Ishikawa (cell line): Measurements from ENCODE around the gene HS3ST3A1.

Source experiments
- CEBPB ChIP-seq: IDR thresholded peaks from 2 replicates; pipeline ENCODE4 v1.6.1; 2012
- CREB1 ChIP-seq: IDR thresholded peaks from 2 replicates; pipeline ENCODE4 v1.6.1; 2012; ENCODE audit warnings: low read depth
- EP300 ChIP-seq: IDR thresholded peaks from 2 replicates; pipeline ENCODE4 v1.6.1; 2012; ENCODE audit warnings: borderline replicate concordance
- FOXM1 ChIP-seq: IDR thresholded peaks from 2 replicates; pipeline ENCODE4 v1.6.1; 2012; ENCODE audit warnings: low read depth, borderline replicate concordance
- TAF1 ChIP-seq: IDR thresholded peaks from 2 replicates; pipeline ENCODE4 v1.6.1; 2012; ENCODE audit warnings: low read depth, mild to moderate bottlenecking
- TCF12 ChIP-seq: IDR thresholded peaks from 2 replicates; pipeline ENCODE4 v1.6.1; 2012; ENCODE audit warnings: low read depth
- YY1 ChIP-seq: IDR thresholded peaks from 2 replicates; pipeline ENCODE4 v1.6.1; 2012; ENCODE audit warnings: low read depth
- TF ChIP-seq, protein P1 (sequence below): IDR thresholded peaks from 2 replicates; pipeline ENCODE4 v1.6.1; 2012
- TF ChIP-seq, protein P2 (sequence below): IDR thresholded peaks from 2 replicates; pipeline ENCODE4 v1.6.1; 2012

DNA sequence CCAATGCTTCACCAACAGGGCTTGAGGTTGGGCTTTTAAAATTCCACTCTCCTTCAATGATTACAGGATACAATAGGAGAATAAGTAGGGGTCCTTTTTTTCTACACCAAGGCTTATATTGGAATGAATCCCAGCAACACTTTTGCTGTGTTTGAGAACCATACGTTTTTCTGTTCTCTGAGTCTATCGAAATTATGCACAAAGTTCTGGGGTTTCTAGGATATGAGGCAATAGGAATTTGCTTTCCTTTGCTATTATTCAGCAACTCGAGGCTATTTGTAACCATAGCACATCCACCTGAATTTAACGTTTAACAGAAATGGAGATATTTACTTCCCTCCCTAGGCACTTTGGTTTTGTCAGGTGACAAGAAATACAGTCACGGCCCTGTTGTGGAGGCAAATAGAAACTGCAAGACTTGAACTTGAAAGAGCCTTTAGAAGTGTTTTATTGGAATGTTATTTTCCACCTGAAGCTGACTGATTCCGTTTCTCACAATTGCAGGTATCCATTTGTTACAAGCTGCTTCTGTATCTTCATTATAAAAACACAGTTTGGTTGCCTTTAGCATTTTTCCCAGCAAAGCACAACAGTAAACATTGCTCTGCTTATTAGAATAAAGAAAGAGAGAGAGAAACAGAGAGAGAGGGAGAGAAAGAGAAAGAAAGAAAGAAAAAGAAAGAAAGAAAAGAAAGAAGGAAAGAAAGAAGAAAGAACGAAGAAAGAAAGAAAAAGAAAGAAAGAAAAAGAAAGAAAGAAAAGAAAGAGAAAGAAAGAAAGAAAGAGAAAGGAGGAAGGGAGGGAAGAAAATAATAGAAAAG is 109.6 kb downstream of the HS3ST3A1 start:
- no peak for TF ChIP-seq TAF1
- TF ChIP-seq FOXM1: no peak
- no peak for TF ChIP-seq CREB1
- TF ChIP-seq, protein P1, sequence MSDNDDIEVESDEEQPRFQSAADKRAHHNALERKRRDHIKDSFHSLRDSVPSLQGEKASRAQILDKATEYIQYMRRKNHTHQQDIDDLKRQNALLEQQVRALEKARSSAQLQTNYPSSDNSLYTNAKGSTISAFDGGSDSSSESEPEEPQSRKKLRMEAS: no peak
- TF ChIP-seq CEBPB: no peak
- TF ChIP-seq, protein P2, sequence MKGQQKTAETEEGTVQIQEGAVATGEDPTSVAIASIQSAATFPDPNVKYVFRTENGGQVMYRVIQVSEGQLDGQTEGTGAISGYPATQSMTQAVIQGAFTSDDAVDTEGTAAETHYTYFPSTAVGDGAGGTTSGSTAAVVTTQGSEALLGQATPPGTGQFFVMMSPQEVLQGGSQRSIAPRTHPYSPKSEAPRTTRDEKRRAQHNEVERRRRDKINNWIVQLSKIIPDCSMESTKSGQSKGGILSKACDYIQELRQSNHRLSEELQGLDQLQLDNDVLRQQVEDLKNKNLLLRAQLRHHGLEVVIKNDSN: no peak
- no peak for TF ChIP-seq YY1
- no peak for TF ChIP-seq TCF12
- no peak for TF ChIP-seq EP300
